Activated naive CD4-positive, alpha-beta T cell (primary cell): ENCODE measurements around the gene KLHDC7B.

Source experiments
- DNase-seq, 4 experiments: peaks; one replicate each; lab custom pipeline; 2025; lab: John Stamatoyannopoulos, UW

KLHDC7B gene

DNA sequence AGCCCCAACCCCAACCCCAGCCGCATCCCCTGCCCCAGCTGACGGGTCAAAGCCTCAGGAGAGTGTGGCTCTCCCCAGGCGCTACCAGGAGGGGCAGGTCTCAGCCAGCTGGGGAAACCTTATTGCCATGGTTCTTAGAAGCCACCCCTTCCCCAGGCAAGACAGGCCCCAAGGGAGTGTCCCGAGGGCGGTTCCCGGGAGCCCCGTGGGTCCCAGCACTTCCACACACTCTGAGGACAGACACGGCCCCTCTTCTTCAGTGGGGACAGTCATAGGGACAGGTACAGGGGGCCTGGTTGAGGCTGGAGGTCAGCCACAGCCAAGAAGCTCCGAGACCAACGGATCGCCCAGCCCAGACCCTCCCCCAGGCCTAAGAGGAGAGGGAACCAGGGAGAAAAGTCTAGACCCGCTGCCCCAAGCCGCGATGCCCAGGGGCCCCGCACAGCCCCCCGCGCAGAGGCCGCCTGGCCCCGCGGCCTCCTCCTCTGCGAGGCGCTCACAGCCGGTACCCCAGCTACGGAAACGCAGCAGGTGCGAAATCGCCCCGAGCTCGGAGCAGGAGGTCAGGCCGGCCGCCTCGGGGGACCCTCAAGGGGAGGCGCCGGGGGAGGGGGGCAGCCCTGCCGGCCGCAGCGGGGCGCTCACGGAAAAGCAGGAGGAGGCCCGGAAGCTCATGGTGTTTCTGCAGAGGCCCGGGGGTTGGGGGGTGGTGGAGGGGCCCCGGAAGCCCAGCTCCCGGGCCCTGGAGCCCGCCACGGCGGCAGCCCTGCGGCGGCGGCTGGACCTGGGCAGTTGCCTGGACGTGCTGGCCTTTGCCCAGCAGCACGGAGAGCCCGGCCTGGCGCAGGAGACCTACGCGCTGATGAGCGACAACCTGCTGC is 2.6 kb downstream of the KLHDC7B start:
- DNase-seq, result peak in 2 of 4 experiments; percentile 53 to 69

DNA sequence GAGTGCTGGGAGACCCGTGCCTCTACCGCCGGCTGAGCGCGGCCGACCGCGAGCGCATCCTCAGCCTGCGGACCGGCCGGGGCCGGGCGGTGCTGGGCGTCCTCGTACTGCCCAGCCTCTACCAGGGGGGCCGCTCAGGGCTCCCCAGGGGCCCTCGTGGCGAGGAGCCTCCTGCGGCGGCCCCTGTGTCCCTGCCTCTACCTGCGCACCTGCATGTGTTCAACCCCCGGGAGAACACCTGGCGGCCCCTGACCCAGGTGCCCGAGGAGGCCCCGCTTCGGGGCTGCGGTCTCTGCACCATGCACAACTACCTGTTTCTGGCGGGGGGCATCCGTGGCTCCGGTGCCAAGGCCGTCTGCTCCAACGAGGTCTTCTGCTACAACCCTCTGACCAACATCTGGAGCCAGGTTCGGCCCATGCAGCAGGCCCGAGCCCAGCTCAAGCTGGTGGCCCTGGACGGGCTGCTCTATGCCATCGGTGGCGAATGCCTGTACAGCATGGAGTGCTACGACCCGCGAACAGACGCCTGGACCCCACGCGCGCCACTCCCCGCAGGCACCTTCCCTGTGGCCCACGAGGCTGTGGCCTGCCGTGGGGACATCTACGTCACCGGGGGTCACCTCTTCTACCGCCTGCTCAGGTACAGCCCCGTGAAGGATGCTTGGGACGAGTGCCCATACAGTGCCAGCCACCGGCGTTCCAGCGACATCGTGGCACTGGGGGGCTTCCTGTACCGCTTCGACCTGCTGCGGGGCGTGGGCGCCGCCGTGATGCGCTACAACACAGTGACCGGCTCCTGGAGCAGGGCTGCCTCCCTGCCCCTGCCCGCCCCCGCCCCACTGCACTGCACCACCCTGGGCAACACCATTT is 3.5 kb downstream of the KLHDC7B start:
- peak in 1 of 4 experiments; percentile 34 for DNase-seq

DNA sequence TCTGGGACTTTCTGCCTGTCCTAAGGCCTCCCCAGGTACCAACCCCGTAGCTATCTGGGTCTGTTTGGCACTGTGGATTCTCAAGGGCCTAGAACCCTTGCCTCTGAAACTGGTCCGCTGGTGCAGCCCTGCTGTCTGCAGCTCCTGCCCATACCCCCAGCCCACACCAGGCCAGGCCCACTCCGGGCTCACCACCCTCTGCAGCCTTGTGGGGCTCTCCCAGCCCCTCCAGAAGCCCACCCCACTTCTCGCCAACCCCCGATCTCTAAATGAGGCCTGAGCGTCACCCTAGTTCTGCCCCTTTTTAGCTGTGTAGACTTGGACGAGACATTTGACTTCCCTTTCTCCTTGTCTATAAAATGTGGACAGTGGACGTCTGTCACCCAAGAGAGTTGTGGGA is 4.7 kb downstream of the KLHDC7B start:
- no peak for DNase-seq

DNA sequence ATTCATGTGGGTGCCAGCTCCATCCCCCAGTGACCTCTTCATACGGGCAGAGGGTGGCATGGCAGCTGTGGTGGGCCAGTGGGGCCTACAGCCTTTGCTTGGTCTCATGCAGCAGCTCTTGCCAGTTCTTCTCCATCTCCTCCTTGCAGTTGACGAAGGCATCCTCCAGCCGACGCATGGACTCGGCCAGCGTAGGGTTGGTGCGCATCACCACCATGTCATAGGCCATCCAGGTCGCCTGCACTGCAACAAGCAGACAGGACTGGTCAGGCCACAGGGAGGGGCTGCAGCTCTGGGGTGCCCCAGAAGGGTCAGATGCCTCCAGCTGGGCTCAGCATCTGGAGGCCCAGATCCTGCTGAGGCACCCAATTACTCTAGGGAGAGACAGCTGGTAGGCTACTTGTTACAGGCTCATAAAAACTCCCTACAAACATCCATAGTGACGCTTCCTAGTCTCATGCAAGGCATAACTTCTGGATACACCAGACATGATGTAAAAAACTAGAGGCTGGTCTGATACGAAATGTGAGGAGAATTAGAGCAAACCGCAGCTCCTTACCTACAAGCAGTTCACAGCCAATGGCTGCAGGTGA is 5.6 kb downstream of the KLHDC7B start:
- DNase-seq, result no peak

DNA sequence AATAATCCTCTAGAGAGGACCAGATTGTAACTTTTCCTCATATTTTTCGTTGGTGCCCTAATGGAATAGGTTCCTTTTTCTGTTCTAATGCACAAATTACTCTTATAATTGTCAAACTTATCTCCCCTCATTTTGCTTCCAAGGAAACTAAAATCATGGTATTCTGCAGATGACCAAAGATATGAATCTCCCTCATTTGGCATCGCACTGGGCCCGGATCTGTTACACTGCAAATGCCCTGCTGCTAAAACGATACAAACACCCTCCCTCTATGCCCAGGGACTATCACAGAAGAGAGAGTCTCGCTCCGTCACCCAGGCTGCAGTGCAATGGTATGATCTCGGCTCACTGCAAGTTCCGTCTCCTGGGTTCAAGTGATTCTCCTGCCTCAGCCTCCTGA is 7.6 kb downstream of the KLHDC7B start:
- no peak for DNase-seq

DNA sequence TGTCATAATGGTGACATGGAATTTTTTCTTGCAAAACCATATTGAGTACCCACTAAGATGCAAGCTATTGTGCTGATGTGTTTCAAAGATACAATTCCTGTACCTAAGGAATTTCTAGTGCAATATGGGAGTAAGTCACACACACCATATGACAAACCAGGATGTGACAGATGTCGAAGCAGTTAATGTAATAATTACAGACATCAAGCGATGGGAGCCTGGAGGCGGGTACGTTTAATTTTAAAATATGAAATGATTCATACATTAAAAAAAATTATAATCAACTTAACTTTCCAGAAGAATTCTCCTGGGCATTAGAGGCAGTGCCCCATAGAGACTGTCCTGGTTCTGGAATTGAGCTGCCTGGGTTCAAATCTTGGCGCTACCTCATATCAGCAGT is 11.0 kb downstream of the KLHDC7B start:
- no peak for DNase-seq

DNA sequence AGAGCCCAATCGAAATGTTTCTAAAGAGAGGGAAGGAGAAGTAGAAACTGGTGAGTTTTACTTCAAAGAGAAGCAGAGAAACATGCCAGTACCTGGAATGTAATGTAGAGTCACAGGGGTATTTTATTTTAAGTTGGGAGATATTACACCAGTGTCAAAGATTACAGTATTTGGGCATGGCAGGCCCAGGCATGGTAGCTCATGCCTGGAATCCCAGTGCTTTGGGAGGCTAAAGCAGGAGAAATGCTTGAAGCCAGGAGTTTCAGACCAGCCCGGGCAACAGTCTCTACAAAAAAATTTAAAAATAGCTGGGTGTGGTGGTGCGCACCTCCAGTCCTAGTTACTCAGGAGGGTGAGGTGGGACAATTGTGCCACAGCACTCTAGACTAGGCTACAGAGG is 14.3 kb downstream of the KLHDC7B start:
- no peak for DNase-seq

DNA sequence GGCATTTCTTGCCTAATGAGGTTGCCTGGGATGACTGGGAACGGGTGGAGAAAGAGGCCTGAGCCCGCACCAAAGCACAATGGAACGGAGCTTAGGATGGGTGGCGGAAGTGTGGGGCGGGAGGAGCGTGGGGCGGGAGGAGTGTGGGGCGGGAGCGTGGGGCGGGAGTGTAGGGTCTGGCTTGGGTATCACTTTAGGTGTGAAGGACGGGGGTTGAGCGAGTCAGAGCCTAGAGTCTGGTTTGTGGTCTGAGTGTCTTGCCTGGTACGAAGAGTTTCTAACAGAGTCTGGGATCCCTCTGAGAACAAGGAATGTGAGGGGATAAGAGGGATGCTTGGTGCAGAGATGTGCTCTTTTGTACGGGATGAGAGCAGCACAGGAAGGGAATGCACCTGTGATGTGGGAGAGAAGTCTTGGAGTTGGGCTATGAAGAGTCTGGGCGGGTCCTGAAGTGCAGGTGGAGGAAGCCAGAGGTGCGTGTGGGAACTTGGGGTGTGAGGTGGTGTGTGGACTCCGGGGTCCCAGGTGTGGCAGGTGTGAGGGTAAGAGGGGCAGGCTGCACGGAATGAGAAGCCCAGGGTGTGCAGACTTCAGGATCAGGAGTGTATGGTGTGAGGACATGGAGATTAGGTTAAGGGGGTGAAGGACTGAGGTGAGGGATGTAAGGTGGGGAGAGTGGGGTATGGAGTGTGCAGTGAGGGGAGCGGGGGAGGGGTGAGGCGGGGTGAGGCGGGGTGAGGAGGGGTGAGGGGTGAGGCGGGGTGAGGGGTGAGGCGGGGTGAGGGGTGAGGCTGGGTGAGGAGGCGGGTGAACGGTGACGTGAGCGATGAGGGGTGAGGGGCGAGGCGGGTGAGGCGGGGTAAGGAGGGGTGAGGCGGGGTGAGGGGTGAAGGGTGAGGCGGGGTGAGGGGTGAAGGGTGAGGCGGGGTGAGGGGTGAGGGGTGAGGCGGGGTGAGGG is 16.0 kb downstream of the KLHDC7B start:
- DNase-seq, result no peak

DNA sequence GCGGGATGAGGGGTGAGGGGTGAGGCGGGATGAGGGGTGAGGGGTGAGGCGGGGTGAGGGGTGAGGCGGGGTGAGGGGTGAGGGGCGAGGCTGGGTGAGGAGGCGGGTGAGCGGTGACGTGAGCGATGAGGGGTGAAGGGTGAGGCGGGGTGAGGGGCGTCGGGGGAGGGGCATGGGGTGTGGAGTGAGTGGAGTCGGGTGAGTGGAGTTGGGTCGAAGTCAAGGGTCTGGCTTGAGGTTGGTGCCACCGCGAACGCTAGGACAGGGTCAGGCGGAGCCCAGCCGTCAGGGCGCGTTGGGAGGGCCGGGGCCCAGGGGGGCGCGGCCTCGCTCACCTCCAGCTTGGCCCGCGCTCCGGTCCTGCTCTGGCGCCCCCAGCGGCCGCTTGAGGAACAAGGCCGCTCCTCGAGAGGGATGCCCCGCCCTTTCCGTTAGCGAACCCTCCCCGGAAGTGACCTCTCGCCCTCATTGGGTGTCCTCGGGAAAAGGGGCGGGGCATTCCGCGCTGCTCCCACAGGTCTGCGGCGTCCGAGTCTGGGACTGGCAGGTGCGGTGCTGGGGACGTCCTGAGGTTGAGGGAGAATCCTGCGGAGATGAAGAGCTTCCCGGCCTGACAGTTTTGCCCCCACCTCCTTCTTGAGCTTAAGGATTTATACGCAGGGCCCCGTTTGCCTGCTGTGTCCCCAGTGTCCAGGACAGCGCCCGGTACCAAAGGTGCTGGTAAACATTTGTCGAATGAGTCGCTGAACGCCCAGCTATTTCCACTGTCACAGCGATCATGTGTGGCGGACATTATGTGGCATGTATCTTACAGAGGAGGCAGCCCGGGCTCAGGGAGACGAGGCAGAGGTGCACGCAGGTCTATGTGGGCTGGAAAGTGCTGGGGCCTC is 17.1 kb downstream of the KLHDC7B start, which contains the start of gene SYCE3:
Gene SYCE3, minus strand, starts transcription at position 397 of the 890 bp plus-strand sequence. CDS start 6,514 bp downstream, outside the sequence.
- DNase-seq, result peak; percentile 95 to 96 (median 96)

DNA sequence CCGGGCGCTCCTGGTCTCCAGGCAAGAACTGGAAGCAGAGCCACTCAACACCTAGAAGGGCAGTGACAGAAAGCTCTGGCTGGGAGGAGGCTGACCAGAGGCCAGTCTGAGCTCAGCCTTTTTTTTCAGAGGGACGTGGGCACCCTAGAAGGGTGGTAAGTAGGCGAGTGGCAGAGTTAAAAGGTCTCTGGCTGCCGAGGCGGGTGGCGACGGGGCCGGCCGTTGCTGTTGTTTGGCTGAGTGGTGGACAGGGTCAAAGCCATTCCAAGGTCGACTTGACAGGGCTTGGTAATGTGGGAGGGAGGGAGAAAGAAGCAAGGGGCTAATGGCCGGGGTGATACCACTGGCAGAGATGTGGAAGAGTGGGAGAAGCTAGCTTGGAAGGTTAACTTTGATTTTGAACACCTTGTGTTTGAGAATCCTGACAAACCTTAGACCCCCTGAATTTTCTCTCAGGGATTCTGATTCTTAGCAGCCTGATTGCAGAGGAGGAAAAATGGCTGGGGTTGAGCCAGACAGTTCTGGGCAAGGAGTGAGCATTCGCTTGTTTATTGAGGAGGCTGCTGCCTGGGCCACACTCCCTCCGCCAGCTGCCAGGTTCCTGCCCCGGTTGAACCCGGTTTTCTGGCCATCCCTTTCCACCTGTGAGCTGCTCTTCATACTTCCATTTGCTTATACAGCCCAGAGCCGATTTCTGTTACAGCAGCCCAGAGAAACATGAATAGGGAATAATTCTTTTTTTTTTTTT is 17.9 kb downstream of the KLHDC7B start:
- DNase-seq, result no peak

DNA sequence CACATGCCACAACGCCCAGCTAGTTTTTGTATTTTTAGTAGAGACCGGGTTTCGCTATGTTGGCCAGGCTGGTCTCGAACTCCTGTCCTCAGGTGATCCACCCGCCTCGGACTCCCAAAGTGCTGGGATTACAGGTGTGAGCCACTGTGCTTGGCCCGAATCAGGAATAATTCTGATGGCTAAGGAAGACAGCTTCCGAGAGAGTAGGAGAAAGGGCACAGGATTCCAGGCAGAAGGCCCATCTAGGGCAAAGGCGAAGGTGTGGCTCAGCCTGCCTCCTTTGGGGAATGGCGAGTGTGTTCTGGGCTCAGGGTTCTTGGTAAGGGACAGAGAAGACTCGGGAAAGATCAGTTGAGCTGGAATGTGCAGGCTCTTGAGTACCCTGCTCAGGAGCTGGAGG is 18.6 kb downstream of the KLHDC7B start:
- no peak for DNase-seq

DNA sequence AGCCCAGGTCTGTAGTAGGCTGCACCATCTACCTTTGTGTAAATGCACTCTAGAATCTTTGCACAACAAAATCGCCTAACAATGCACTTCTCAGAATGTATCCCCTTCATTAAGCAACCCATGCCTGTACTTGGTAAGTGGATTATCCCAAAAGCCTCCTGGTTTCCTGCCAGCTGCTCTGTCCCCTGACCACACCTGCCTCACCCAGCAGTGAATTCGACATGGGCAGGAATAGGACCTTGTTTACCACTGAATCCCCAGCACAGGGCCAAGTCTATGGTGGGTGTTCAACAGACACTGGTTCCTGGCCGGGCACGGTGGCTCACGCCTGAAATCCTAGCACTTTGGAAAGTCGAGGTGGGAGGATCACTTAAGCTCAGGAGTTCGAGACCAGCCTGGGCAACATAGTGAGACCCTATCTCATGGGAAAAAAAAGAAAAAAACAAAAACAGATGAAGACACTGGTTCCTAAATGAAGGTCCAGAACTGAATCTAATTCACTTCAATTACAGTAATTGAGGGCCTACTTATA is 22.1 kb downstream of the KLHDC7B start:
- no peak for DNase-seq

DNA sequence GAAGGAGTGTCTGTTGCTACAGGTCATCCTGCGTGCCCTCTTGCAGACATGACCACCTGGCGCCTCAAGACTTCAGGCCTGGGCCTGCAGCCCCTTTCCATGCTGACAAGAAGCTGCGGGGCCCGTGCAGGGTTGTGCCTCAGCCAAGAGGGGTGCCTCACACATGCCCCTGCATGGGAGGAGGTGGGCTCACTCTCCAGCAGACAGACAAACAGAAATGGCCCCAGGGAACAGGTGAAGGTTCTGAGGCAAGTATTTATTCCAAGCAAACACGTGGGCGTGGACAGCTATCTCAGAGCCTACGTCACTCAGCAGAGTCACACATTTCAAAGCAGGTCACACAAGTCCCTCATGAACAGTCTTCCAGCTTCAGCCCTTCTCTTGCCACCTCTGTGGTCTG is 22.9 kb downstream of the KLHDC7B start:
- no peak for DNase-seq

DNA sequence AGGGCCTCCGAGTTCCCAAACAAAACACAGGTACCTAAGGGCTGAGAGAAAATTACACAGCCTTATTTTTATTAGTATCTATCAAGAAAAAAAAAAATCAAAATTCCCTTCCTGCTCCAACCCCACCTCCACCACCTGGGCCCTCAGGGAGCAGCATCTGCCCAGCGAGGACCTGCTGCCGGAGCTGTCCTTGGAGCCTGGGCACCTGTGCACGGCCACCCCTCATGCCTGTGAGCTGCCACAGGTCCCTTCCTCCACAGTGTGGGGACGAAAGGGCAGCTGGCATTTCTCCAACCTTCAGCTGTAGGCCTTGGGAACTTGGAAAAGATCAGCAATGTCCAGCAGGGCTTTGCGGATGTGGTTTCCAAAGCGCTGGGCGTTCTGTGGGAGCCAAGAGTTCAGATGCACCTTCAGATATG is 23.4 kb downstream of the KLHDC7B start:
- DNase-seq, result no peak

DNA sequence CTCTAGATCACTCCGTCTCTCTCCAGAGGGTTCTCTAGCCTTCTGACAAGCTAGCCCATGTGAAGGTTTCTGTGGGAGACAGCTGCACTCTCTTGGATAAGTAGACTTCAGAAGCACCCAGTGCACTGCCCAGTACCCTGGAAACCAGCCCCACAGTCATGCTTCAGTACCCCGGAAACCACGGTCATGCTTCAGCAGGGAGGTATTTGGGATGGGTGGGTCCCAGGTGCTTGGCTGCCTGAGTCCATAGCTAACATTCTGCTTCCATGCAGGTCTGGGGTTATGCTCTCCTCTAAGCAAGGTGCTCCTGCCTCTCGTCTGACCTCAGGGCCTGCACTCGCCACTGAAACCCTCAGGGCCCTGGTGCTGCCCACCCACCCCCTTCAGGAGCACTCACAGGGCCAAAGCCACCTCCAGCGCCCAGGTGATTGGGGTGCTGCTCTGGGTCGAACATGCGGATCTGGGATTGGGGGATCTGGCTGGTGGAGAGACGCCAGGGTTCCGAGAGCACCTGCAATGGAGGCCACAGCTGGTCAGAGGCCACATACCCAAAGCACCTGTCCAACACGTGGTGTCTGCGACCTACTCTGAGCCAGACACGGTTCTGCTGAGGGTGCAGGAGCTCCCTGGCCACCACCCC is 24.3 kb downstream of the KLHDC7B start:
- DNase-seq, result no peak

DNA sequence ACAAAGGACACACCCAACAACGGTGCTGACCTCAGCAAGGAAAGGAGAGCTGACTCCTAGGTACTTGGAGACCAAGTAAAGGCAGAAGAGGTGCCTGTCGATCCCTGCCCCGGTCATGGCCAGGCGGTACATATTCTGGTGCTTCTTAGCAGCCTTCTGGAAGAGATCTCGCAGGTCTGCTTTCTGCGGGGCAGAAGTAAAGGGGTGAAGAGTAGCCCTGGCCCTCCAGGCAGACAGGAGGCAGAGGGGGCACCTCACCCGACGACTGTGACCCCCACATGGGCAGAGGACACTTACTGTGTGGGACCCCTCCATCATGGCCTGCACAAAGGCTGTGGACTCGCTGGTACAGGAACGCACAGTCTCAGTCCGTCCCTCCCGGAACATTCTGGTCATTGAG is 25.2 kb downstream of the KLHDC7B start:
- no peak for DNase-seq

DNA sequence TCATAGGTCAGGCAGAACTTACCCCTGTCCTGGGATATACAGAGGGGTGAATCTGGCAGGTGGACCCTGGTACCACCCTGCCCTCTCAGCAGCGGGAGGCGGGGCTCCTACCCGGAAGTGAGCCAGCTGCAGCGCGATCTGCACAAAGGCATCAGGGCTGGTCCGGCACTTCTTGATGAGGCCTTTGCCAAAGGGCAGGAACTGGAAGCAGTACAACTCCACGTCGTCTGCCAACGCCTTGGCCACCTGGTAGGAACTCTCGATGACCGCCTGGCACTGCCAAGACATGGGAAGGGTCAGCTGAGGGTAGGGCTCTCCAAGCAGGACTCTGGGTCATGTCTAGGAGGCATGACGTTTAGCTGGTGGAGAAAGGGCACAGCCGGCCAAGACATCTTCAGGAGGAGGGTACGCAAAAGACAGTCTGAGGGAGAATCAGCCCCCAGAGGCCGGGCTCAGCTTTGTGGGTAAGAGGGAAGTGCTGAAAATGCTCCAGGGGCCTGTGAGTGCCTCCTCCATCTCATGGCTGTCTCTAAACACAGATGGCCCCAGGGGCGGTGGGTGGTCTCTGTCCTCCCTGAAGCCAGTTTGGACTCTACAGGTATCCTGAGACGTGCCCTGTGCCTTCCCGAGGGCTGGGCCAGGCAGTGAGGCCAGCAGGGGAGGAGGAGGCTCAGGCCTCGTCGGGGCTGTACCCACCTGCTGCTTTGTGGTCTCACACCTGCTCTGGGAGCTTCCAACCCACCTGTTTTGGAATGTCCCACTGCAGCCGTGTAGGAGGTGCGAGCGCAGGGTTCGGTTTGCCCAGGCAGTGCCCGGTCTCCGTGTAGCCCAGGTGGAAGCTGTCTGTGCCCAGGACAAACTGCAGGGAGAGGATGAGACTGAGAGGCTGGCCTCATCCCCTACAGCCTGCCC is 25.8 kb downstream of the KLHDC7B start:
- no peak for DNase-seq

DNA sequence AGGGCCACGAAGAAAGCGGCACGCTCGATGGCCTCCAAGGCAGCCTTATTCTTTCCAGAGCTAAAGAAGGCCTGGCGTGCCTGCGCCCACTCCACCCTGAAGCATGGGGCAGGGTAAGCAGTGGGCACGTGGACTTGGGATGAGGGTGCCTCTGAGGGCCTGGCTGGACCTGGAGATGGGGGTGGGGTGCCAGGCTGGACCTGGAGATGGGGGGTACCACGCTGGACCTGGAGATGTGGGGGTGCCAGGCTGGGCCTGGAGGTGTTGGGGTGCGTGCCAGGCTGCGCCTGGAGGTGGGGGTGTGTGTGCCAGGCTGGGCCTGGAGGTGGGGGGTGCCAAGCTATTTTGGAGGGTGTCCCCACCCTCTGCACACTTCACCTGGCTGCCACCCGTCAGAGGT is 27.3 kb downstream of the KLHDC7B start:
- DNase-seq, result no peak
